ENCODE data around the gene FOXF1.

DNA sequence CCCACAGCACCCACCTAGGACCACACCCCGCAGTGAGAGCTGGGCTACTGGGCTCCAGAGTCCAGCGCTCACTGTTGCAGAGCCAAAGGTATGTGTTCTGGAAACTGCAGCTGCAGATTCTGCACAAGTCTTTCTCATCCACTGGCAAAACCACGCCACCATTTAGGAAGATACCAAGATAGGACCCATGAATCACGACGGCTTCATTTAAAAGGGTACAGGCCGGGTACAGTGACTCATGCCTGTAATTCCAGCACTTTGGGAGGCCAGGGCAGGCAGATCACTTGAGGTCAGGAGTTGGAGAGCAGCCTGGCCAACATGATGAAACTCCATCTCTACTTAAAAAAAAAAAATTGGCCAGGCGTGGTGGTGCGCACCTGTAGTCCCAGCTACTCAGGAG is 18.8 kb downstream of the FOXF1 start:
- TF ChIP-seq, protein P1, sequence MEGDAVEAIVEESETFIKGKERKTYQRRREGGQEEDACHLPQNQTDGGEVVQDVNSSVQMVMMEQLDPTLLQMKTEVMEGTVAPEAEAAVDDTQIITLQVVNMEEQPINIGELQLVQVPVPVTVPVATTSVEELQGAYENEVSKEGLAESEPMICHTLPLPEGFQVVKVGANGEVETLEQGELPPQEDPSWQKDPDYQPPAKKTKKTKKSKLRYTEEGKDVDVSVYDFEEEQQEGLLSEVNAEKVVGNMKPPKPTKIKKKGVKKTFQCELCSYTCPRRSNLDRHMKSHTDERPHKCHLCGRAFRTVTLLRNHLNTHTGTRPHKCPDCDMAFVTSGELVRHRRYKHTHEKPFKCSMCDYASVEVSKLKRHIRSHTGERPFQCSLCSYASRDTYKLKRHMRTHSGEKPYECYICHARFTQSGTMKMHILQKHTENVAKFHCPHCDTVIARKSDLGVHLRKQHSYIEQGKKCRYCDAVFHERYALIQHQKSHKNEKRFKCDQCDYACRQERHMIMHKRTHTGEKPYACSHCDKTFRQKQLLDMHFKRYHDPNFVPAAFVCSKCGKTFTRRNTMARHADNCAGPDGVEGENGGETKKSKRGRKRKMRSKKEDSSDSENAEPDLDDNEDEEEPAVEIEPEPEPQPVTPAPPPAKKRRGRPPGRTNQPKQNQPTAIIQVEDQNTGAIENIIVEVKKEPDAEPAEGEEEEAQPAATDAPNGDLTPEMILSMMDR (IDR thresholded peaks at IDR 0.05; ENCODE audit: low read depth, low read length): no peak
- no peak for TF ChIP-seq EZH2phosphoT487 (IDR thresholded peaks at IDR 0.05; ENCODE audit: low read depth)

All from OCI-LY3 (cell line).